HG03442 (cell line): Measurements from ENCODE around the gene TEAD2.

ENCODE experiments used
- ATAC-seq: cut with Tn5 transposase; IDR thresholded peaks from one replicate; pipeline ENCODE4 v1.9.1; 2021; ENCODE audit warnings: mild to moderate bottlenecking, moderate library complexity; ENCODE audit not compliant: unreplicated experiment

TEAD2 gene

DNA sequence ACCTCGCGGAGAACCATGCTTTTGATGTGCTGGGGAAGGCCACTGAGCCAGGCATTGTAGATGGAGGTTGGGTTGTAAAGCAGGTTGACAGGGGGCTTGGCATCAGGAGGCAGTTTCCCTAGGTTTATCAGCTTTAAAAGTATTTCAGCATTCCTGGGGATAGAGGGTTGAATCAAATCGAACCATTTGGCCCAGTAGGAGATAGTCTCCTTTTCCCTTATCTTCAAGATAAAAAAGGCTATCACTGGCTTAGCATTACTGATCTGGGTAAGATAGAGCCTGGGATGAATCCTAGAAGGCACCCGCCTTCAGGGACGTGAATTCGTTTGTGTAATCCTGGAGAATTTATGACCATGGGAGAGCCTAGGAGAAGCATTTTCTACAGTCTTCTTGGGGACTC is 67.8 kb downstream of the TEAD2 start:
- no peak for ATAC-seq
